GM12878 (cell line): Measurements from ENCODE around the gene NRG2. TPM values are rescaled to one million over a fixed set of nuclear protein-coding genes. Genes with fewer than 3 reads are reported as not detected.

Source experiments
- ATAC-seq: fragments of 200-7000 bp; cut with Tn5 transposase; 3 replicates; pipeline ENCODE4 v1.9.1; 2020; ENCODE audit warnings: mild to moderate bottlenecking, moderate library complexity
- BruUV-seq: library from RNA; stranded (reverse); fragments of 400-500 nt; replicated peaks from 2 replicates; lab custom pipeline; 2021; lab: Mats Ljungman, UMichigan
- CTCF ChIA-PET: fragments of 300-600 bp; sonication (Branson Sonifier 250); formaldehyde crosslinking; extraction: SDS; loops from one replicate; lab custom pipeline; 2021; ENCODE audit warnings: inconsistent platforms; lab: Yijun Ruan, JAX
- POLR2A ChIA-PET: fragments of 350-600 bp; formaldehyde crosslinking; extraction: SDS; loops from one replicate; lab custom pipeline; 2021; ENCODE audit warnings: inconsistent platforms; lab: Charles Lee
- RAD21 ChIA-PET: fragments of 300-600 bp; sonication (Branson Sonifier 250); formaldehyde crosslinking; loops from one replicate; lab custom pipeline; 2023; ENCODE audit warnings: antibody characterized with exemption; ENCODE audit not compliant: unreplicated experiment; lab: Charles Lee
- SMC1A ChIA-PET: fragments of 300-600 bp; sonication (Branson Sonifier 250); formaldehyde crosslinking; loops from one replicate; lab custom pipeline; 2023; ENCODE audit not compliant: unreplicated experiment, uncharacterized antibody; lab: Charles Lee
- DNase-seq: peaks from one replicate; pipeline ENCODE4 v3.0.0-alpha.2; 2011; ENCODE audit warnings: low read depth, low spot score
- FAIRE-seq: peaks from 3 replicates; lab custom pipeline; 2011; peaks lifted over from hg19 to GRCh38; lab: Jason Lieb, UNC
- H2AFZ ChIP-seq: 2 replicates; pipeline ENCODE4 v1.6.0; 2011; ENCODE audit warnings: low read depth, low read length, control low read depth; ENCODE audit not compliant: control insufficient read depth
- H3K27ac ChIP-seq: 2 replicates; pipeline ENCODE4 v1.5.1; 2011; ENCODE audit warnings: control low read depth; ENCODE audit not compliant: control insufficient read depth, insufficient read depth
- H3K27me3 ChIP-seq, 2 experiments: replicated peaks in 1 of 2; 2 replicates each; pipeline versions ENCODE4 v1.6.0 to v1.6.1; 2011; ENCODE audit warnings: low read length in 1 of 2; ENCODE audit not compliant: control insufficient read depth in 2 of 2, insufficient read depth in 2 of 2
- H3K36me3 ChIP-seq, 2 experiments: 2 replicates each; pipeline ENCODE4 v1.5.1; 2011; ENCODE audit warnings: low read length in 1 of 2; ENCODE audit not compliant: control insufficient read depth in 2 of 2, insufficient read depth in 2 of 2
- H3K4me1 ChIP-seq: 2 replicates; pipeline ENCODE4 v1.6.1; 2011; ENCODE audit warnings: mild to moderate bottlenecking, low read length, moderate library complexity, mixed read lengths; ENCODE audit not compliant: control insufficient read depth, insufficient read depth
- H3K4me2 ChIP-seq: 2 replicates; pipeline ENCODE4 v1.6.0; 2011; ENCODE audit warnings: control low read depth; ENCODE audit not compliant: control insufficient read depth, insufficient read depth
- H3K4me3 ChIP-seq: fragments of 200-600 bp; sonication (generic); 2 replicates; pipeline ENCODE4 v1.5.1; 2016
- H3K79me2 ChIP-seq: 2 replicates; pipeline ENCODE4 v1.6.0; 2011; ENCODE audit warnings: low read length; ENCODE audit not compliant: control insufficient read depth, insufficient read depth
- H3K9ac ChIP-seq: 2 replicates; pipeline ENCODE4 v1.8.0; 2011; ENCODE audit warnings: low read length, control low read depth, mixed read lengths; ENCODE audit not compliant: control insufficient read depth, insufficient read depth
- H3K9me3 ChIP-seq: replicated peaks from 3 replicates; pipeline ENCODE4 v1.5.1; 2011; ENCODE audit warnings: mild to moderate bottlenecking, low read length; ENCODE audit not compliant: control insufficient read depth, insufficient read depth
- H4K20me1 ChIP-seq: 2 replicates; pipeline ENCODE4 v1.6.0; 2011; ENCODE audit not compliant: control insufficient read depth, insufficient read depth
- CBFB ChIP-seq: IDR thresholded peaks from 2 replicates; pipeline ENCODE4 v1.6.1; 2016; ENCODE audit warnings: antibody characterized with exemption, low read depth
- CHD2 ChIP-seq: IDR thresholded peaks from 2 replicates; pipeline ENCODE4 v1.6.1; 2011; ENCODE audit warnings: low read depth, low read length, improper control_type of control experiment, borderline replicate concordance
- CREB1 ChIP-seq: IDR thresholded peaks from 2 replicates; pipeline ENCODE4 v1.6.1; 2012; ENCODE audit warnings: low read depth, mild to moderate bottlenecking, inconsistent platforms
- HDAC6 ChIP-seq: fragments of 200-600 bp; sonication (generic); IDR thresholded peaks from one replicate; pipeline ENCODE4 v1.8.0; 2017; ENCODE audit warnings: antibody characterized with exemption; ENCODE audit not compliant: unreplicated experiment
- IKZF2 ChIP-seq, 2 experiments: fragments of 450-650 bp; IDR thresholded peaks; 2 replicates each; pipeline ENCODE4 v1.6.1; 2017; ENCODE audit warnings: mild to moderate bottlenecking in 2 of 2, moderate library complexity in 2 of 2
- JUND ChIP-seq: IDR thresholded peaks from 2 replicates; pipeline ENCODE4 v1.6.1; 2012; ENCODE audit warnings: low read depth, mild to moderate bottlenecking, low read length, improper control_type of control experiment, moderate library complexity
- NR2F1 ChIP-seq: fragments of 450-650 bp; conservative IDR thresholded peaks from 2 replicates; pipeline ENCODE4 v1.6.1; 2017; ENCODE audit warnings: mild to moderate bottlenecking
- POLR2A ChIP-seq: IDR thresholded peaks from 2 replicates; pipeline ENCODE4 v1.6.1; 2011; ENCODE audit warnings: low read depth, mild to moderate bottlenecking, low read length
- POLR2AphosphoS5 ChIP-seq: IDR thresholded peaks from 2 replicates; pipeline ENCODE4 v1.6.1; 2011; ENCODE audit warnings: mild to moderate bottlenecking, low read length, inconsistent platforms
- POU2F2 ChIP-seq: IDR thresholded peaks from 3 replicates; pipeline ENCODE4 v1.6.1; 2011; ENCODE audit warnings: low read depth, mild to moderate bottlenecking, low read length, borderline replicate concordance
- RAD51 ChIP-seq: fragments of 450-650 bp; IDR thresholded peaks from 2 replicates; pipeline ENCODE4 v1.6.1; 2016; ENCODE audit warnings: moderate library complexity, mild to moderate bottlenecking, inconsistent platforms
- RELA ChIP-seq: fragments of 450-650 bp; IDR thresholded peaks from 2 replicates; pipeline ENCODE4 v1.8.0; 2014; ENCODE audit warnings: borderline replicate concordance; ENCODE audit not compliant: partially characterized antibody
- SMAD5 ChIP-seq: IDR thresholded peaks from 2 replicates; pipeline ENCODE4 v1.6.1; 2016; ENCODE audit warnings: antibody characterized with exemption, low read depth
- ZNF274 ChIP-seq: IDR thresholded peaks from one replicate; pipeline ENCODE4 v1.8.0; 2011; ENCODE audit not compliant: insufficient read length, insufficient read depth
- ZZZ3 ChIP-seq: IDR thresholded peaks from 2 replicates; pipeline ENCODE4 v1.6.1; 2011; ENCODE audit warnings: low read depth; ENCODE audit not compliant: control insufficient read depth, insufficient read length
- WGBS: methylation state at CpG from one replicate; pipeline ENCODE4 v1.1.6; 2016; ENCODE audit warnings: low lambda C conversion rate; ENCODE audit not compliant: insufficient replicate concordance, insufficient coverage; ENCODE audit errors: missing lambda C conversion rate; 5-methylcytosine and 5-hydroxymethylcytosine counted together
- in situ Hi-C: fragments of 300-500 bp; cut with MboI; formaldehyde crosslinking; loops from 9 replicates; pipeline ENCODE4 v1.14.3; 2018; ENCODE audit warnings: mixed read lengths
- intact Hi-C: fragments of 100-400 bp; cut with micrococcal nuclease; formaldehyde crosslinking; loops from one replicate; pipeline ENCODE4 v1.14.2; 2022; ENCODE audit not compliant: unreplicated experiment
- polyA plus RNA-seq, 11 experiments: library from polyadenylated mRNA; depleted of rRNA in 4 of 11; unstranded in 6 of 11; stranded (reverse) in 5 of 11; fragments of >200 nt; fragmentation: Nextera tagmentation in 4 of 11; fragmentation: Illumina TruSeq in 1 of 11; extraction: Ambion mirVana in 4 of 11; extraction: Trizol in 1 of 11; gene quantifications; 1 replicate in 1 of 11; 2 replicates in 10 of 11; pipeline versions ENCODE4 v1.2.1 to v1.2.3, GENCODE V29; 2011 to 2016; ENCODE audit warnings: inconsistent platforms in 2 of 11, missing spikeins in 2 of 11, low read depth in 1 of 11
- total RNA-seq, 4 experiments: library from RNA; depleted of rRNA in 3 of 4; stranded (reverse); fragments of >200 nt in 3 of 4; fragmentation: Illumina TruSeq in 1 of 4; extraction: Trizol in 1 of 4; gene quantifications; 2 replicates each; pipeline versions ENCODE4 v1.2.1 to v1.2.3, GENCODE V29; 2013 to 2021
- TF ChIP-seq, protein P1 (sequence below), 3 experiments: IDR thresholded peaks in 2 of 3; conservative IDR thresholded peaks in 1 of 3; 2 replicates each; pipeline ENCODE4 v1.5.1; 2011; ENCODE audit warnings: low read depth in 3 of 3, low read length in 3 of 3, mild to moderate bottlenecking in 3 of 3, control low read depth in 2 of 3, moderate library complexity in 2 of 3, inconsistent platforms in 1 of 3, mixed read lengths in 1 of 3; ENCODE audit not compliant: control insufficient read depth in 2 of 3, insufficient read depth in 1 of 3; ENCODE audit errors: extremely low read depth in 1 of 3
- TF ChIP-seq, protein P2 (sequence below): fragments of 150-350 bp; IDR thresholded peaks from 2 replicates; pipeline ENCODE4 v1.6.1; 2014; ENCODE audit warnings: mild to moderate bottlenecking, low read depth, low read length

The NRG2 gene
- total and polyA plus RNA-seq, 10 of the 15 experiments (the other 5 are each of a cell fraction or from before 2014, with no cell fraction given), result 0.10 to 21.7 (median 9.6) TPM

DNA sequence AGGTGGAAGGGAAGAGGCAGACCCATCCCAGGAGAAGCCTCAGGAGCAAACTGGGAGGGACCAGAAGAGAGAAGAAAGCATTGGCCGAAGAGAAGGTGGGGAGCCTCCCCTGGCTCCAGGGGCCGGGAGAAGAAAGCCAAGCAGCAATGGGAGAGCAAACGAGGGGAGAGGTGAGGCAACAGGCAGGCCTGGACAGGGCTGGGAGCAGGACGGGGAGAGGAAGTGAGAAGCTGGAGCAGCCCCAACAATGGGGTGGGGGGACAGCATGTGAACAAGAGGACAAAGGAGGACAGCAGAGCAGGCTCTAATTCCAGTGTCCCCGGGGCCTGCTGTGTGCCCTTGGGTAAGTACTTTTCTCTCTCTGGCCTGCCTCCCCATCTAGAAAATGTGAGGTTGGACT lies 132.2 kb downstream of the NRG2 start:
- intact Hi-C loops, result no loop called here

DNA sequence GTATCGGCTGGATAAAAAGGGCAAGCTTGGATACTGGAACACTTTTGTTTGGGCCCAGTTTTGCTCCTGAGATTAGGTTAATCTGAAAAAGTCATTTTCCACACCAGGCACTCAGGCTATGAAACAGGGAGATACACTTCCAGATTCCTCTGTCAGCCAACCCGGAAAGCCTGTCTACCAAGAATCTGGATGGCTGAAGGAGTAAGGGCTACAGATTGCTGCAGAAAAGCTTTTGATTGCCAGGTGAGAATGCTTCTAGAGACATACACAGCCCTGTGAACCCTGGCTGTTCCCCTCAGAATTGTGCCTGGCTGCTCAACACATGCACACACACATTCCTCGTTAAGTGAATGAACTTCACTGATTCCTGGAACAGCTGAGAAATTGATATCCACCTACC lies 133.1 kb downstream of the NRG2 start:
- intact Hi-C loops, result no loop called here

More for the DNA sequence above, 132.2 kb downstream of the NRG2 start:
- WGBS, result 25% methylated on average over 5 of the region's 5 CpGs
- no peak overlapping the region for H3K9ac ChIP-seq
- no peaks in the 10 kb centered on the region for H3K4me1 ChIP-seq
- no peak overlapping the region for H3K4me3 ChIP-seq
- no peak overlapping the region for H2AFZ ChIP-seq
- H3K27me3 ChIP-seq, result no peaks in the 10 kb centered on the region
- RAD21 ChIA-PET, result interaction anchor here (0.6 kb wide), 1 partner anchor 556 kb away, joined by 3 read pairs; no protein-coding TSS in a partner anchor
- POLR2A ChIA-PET, result no interaction called here
- no peak for FAIRE-seq
- in situ Hi-C loops, result no loop called here
- no peaks in the 10 kb centered on the region for H3K9me3 ChIP-seq
- no peaks in the 10 kb centered on the region for H4K20me1 ChIP-seq
- H3K79me2 ChIP-seq, result no peaks in the 10 kb centered on the region
- SMC1A ChIA-PET, result no interaction called here
- H3K4me2 ChIP-seq, result no peak overlapping the region
- TF ChIP-seq JUND (no peak), POU2F2 (no peak), RELA (no peak), ZNF274 (no peak)
- TF ChIP-seq, all 136 proteins: peak for 0
- DNase-seq (no peak), ATAC-seq (no peak)
- no TSS peak for BruUV-seq
- Histone ChIP-seq H3K27ac (no peak overlapping the region), H3K36me3 (no peaks in the 10 kb centered on the region)
- CTCF ChIA-PET, result interaction anchor here (5.7 kb wide), 1 partner anchor 58 kb away, joined by 29 read pairs; no protein-coding TSS in a partner anchor

More for the DNA sequence above, 133.1 kb downstream of the NRG2 start:
- POLR2A ChIA-PET, result interaction anchor here (0.6 kb wide), 1 partner anchor 252 kb away, joined by 3 read pairs; no protein-coding TSS in a partner anchor
- FAIRE-seq (no peak), ATAC-seq (no peak), DNase-seq (no peak)
- Histone ChIP-seq H2AFZ (no peak overlapping the region), H3K79me2 (no peaks in the 10 kb centered on the region), H3K4me1 (no peaks in the 10 kb centered on the region), H3K36me3 (no peaks in the 10 kb centered on the region), H3K9me3 (no peaks in the 10 kb centered on the region), H4K20me1 (no peaks in the 10 kb centered on the region; the same call in 1 of the 2 replicates), H3K9ac (no peak overlapping the region), H3K4me2 (no peak overlapping the region)
- in situ Hi-C loops, result no loop called here
- CTCF ChIA-PET, result interaction anchor here (5.7 kb wide), 1 partner anchor 59 kb away, joined by 29 read pairs; no protein-coding TSS in a partner anchor
- SMC1A ChIA-PET, result interaction anchor here (0.8 kb wide), 1 partner anchor 9 kb away, joined by 4 read pairs; no protein-coding TSS in a partner anchor
- TF ChIP-seq HDAC6 (no peak), CHD2 (no peak), IKZF2 (IDR thresholded peaks at IDR 0.05) (no peak), RAD51 (no peak), POLR2A (no peak), CBFB (no peak), NR2F1 (no peak), ZZZ3 (no peak), POLR2AphosphoS5 (no peak), SMAD5 (no peak), CREB1 (no peak)
- TF ChIP-seq, protein P1, sequence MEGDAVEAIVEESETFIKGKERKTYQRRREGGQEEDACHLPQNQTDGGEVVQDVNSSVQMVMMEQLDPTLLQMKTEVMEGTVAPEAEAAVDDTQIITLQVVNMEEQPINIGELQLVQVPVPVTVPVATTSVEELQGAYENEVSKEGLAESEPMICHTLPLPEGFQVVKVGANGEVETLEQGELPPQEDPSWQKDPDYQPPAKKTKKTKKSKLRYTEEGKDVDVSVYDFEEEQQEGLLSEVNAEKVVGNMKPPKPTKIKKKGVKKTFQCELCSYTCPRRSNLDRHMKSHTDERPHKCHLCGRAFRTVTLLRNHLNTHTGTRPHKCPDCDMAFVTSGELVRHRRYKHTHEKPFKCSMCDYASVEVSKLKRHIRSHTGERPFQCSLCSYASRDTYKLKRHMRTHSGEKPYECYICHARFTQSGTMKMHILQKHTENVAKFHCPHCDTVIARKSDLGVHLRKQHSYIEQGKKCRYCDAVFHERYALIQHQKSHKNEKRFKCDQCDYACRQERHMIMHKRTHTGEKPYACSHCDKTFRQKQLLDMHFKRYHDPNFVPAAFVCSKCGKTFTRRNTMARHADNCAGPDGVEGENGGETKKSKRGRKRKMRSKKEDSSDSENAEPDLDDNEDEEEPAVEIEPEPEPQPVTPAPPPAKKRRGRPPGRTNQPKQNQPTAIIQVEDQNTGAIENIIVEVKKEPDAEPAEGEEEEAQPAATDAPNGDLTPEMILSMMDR (IDR thresholded peaks at IDR 0.05 in 2 of 3, conservative IDR thresholded peaks at IDR 0.05 in 1 of 3; ENCODE audit: control insufficient read depth in 2 of 3, extremely low read depth in 1 of 3, insufficient read depth in 1 of 3, low read depth in 3 of 3, low read length in 3 of 3), result no peak
- TF ChIP-seq, protein P2, sequence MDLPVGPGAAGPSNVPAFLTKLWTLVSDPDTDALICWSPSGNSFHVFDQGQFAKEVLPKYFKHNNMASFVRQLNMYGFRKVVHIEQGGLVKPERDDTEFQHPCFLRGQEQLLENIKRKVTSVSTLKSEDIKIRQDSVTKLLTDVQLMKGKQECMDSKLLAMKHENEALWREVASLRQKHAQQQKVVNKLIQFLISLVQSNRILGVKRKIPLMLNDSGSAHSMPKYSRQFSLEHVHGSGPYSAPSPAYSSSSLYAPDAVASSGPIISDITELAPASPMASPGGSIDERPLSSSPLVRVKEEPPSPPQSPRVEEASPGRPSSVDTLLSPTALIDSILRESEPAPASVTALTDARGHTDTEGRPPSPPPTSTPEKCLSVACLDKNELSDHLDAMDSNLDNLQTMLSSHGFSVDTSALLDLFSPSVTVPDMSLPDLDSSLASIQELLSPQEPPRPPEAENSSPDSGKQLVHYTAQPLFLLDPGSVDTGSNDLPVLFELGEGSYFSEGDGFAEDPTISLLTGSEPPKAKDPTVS, result no peak
- TF ChIP-seq, all 136 proteins: peak for 0
- WGBS, result 45% methylated on average over 3 of the region's 3 CpGs
- no TSS peak for BruUV-seq
- Histone ChIP-seq H3K27ac (no peak overlapping the region), H3K27me3 (no peaks in the 10 kb centered on the region), H3K4me3 (no peak overlapping the region)
- RAD21 ChIA-PET, result no interaction called here
